ENCODE results near the gene OSBPL8. TPM values are rescaled to one million over a fixed set of nuclear protein-coding genes. Genes with fewer than 3 reads are reported as not detected.

Gene OSBPL8, protein sequence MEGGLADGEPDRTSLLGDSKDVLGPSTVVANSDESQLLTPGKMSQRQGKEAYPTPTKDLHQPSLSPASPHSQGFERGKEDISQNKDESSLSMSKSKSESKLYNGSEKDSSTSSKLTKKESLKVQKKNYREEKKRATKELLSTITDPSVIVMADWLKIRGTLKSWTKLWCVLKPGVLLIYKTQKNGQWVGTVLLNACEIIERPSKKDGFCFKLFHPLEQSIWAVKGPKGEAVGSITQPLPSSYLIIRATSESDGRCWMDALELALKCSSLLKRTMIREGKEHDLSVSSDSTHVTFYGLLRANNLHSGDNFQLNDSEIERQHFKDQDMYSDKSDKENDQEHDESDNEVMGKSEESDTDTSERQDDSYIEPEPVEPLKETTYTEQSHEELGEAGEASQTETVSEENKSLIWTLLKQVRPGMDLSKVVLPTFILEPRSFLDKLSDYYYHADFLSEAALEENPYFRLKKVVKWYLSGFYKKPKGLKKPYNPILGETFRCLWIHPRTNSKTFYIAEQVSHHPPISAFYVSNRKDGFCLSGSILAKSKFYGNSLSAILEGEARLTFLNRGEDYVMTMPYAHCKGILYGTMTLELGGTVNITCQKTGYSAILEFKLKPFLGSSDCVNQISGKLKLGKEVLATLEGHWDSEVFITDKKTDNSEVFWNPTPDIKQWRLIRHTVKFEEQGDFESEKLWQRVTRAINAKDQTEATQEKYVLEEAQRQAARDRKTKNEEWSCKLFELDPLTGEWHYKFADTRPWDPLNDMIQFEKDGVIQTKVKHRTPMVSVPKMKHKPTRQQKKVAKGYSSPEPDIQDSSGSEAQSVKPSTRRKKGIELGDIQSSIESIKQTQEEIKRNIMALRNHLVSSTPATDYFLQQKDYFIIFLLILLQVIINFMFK
- total RNA-seq (10 to 100 TPM; 29.3 to 32.5 TPM), polyA plus RNA-seq (10 to 100 TPM in 1 of 2 donors, 1 to 10 TPM in 1; 6.9 to 16.4 TPM)

DNA sequence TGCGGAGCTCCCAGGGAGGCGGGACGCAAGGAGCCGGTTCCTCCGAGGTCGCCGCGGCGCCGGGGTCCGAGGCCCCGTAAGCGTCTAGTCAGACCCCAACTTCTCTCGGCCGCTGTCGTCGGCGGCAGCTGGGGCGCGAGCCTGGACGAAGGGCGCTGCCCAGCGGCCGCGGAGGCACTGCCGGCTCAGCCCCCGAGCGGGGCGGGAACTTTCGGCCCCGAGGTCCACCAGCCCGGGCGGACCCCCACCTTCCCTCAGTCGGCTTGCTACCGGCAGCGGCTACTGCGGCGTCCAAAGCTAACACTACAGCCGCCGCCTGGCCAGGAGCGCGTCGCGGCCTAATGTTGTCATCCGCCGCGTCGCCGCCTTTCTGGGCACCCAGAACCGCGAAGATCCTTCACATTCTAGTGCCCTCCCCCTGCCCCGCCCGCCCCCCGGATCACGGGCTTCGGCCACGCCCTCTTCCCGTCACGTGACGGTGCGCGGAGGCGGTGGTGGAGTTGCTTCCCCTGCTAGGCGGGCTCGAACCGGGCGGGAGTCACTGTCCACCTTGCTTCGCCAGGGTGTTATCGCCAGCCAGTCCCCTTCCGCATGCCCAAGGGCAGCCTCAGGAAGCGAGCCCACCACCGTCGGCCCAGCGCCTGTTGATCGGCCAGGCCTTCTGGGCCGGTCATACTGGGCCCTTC, at the start of gene OSBPL8:
TSS of gene OSBPL8 (minus strand) at position 372 of the 686 bp plus-strand sequence. CDS start 72,220 bp downstream, outside the sequence.
- Histone ChIP-seq H3K9me3 (ENCODE audit: control insufficient read depth in 4 of 4, low read length in 3 of 4) (no peaks in the 10 kb centered on the region), H3K4me3 (ENCODE audit: low read depth in 1 of 3, low read length in 3 of 3) (peak within 1 kb of the TSS; percentile 88 to 99 (median 90)), H3K27ac (ENCODE audit: low read depth in 1 of 2, low read length in 2 of 2) (peak within 1 kb of the TSS; percentile 98 to 100), H3K4me1 (ENCODE audit: control insufficient read depth in 4 of 4, insufficient read depth in 4 of 4, low read length in 3 of 4) (peaks cover 4 to 26% (median 23%) of the 10 kb centered on the region in 4 donors), H3K27me3 (ENCODE audit: control insufficient read depth in 4 of 4, insufficient read depth in 4 of 4, low read length in 3 of 4) (no peaks in the 10 kb centered on the region), H3K9ac (ENCODE audit: low read depth in 1 of 2, low read length in 2 of 2) (peak within 1 kb of the TSS; percentile 93 to 100), H3K36me3 (ENCODE audit: control insufficient read depth in 4 of 4, insufficient read depth in 3 of 4, low read depth in 1 of 4, low read length in 3 of 4) (no peaks in the 10 kb centered on the region)
- TF ChIP-seq, protein P1, sequence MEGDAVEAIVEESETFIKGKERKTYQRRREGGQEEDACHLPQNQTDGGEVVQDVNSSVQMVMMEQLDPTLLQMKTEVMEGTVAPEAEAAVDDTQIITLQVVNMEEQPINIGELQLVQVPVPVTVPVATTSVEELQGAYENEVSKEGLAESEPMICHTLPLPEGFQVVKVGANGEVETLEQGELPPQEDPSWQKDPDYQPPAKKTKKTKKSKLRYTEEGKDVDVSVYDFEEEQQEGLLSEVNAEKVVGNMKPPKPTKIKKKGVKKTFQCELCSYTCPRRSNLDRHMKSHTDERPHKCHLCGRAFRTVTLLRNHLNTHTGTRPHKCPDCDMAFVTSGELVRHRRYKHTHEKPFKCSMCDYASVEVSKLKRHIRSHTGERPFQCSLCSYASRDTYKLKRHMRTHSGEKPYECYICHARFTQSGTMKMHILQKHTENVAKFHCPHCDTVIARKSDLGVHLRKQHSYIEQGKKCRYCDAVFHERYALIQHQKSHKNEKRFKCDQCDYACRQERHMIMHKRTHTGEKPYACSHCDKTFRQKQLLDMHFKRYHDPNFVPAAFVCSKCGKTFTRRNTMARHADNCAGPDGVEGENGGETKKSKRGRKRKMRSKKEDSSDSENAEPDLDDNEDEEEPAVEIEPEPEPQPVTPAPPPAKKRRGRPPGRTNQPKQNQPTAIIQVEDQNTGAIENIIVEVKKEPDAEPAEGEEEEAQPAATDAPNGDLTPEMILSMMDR (IDR thresholded peaks at IDR 0.05; ENCODE audit: low read depth, low read length, missing input control) = peak; percentile 12
- peak in 1 of 2 donors; percentile 78 for TF ChIP-seq GABPA (IDR thresholded peaks at IDR 0.05 in 1 of 2, conservative IDR thresholded peaks at IDR 0.05 in 1 of 2)
- TF ChIP-seq EGR1 (IDR thresholded peaks at IDR 0.05; ENCODE audit: low read depth in 2 of 2) = peak; percentile 86 to 95
- peak in 1 of 2 donors; percentile 30 for TF ChIP-seq RAD21 (IDR thresholded peaks at IDR 0.05)
- TF ChIP-seq JUND (IDR thresholded peaks at IDR 0.05) = no peak
- no peak for TF ChIP-seq HNF4G (IDR thresholded peaks at IDR 0.05)
- TF ChIP-seq, protein P2, sequence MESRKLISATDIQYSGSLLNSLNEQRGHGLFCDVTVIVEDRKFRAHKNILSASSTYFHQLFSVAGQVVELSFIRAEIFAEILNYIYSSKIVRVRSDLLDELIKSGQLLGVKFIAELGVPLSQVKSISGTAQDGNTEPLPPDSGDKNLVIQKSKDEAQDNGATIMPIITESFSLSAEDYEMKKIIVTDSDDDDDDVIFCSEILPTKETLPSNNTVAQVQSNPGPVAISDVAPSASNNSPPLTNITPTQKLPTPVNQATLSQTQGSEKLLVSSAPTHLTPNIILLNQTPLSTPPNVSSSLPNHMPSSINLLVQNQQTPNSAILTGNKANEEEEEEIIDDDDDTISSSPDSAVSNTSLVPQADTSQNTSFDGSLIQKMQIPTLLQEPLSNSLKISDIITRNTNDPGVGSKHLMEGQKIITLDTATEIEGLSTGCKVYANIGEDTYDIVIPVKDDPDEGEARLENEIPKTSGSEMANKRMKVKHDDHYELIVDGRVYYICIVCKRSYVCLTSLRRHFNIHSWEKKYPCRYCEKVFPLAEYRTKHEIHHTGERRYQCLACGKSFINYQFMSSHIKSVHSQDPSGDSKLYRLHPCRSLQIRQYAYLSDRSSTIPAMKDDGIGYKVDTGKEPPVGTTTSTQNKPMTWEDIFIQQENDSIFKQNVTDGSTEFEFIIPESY (IDR thresholded peaks at IDR 0.05) = no peak
- peak; percentile 84 for TF ChIP-seq YY1 (IDR thresholded peaks at IDR 0.05)
- TF ChIP-seq TAF1 (conservative IDR thresholded peaks at IDR 0.05) = peak; percentile 95
- peak; percentile 78 for TF ChIP-seq SP1 (IDR thresholded peaks at IDR 0.05)
- peak in 1 of 2 donors; percentile 9 for TF ChIP-seq HNF4A (conservative IDR thresholded peaks at IDR 0.05)
- TF ChIP-seq, protein P3, sequence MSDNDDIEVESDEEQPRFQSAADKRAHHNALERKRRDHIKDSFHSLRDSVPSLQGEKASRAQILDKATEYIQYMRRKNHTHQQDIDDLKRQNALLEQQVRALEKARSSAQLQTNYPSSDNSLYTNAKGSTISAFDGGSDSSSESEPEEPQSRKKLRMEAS (IDR thresholded peaks at IDR 0.05) = peak; percentile 43
- TF ChIP-seq FOXA1 (IDR thresholded peaks at IDR 0.05) = no peak
- TF ChIP-seq, protein P4, sequence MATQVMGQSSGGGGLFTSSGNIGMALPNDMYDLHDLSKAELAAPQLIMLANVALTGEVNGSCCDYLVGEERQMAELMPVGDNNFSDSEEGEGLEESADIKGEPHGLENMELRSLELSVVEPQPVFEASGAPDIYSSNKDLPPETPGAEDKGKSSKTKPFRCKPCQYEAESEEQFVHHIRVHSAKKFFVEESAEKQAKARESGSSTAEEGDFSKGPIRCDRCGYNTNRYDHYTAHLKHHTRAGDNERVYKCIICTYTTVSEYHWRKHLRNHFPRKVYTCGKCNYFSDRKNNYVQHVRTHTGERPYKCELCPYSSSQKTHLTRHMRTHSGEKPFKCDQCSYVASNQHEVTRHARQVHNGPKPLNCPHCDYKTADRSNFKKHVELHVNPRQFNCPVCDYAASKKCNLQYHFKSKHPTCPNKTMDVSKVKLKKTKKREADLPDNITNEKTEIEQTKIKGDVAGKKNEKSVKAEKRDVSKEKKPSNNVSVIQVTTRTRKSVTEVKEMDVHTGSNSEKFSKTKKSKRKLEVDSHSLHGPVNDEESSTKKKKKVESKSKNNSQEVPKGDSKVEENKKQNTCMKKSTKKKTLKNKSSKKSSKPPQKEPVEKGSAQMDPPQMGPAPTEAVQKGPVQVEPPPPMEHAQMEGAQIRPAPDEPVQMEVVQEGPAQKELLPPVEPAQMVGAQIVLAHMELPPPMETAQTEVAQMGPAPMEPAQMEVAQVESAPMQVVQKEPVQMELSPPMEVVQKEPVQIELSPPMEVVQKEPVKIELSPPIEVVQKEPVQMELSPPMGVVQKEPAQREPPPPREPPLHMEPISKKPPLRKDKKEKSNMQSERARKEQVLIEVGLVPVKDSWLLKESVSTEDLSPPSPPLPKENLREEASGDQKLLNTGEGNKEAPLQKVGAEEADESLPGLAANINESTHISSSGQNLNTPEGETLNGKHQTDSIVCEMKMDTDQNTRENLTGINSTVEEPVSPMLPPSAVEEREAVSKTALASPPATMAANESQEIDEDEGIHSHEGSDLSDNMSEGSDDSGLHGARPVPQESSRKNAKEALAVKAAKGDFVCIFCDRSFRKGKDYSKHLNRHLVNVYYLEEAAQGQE (IDR thresholded peaks at IDR 0.05) = peak; percentile 92
- TF ChIP-seq RXRA (IDR thresholded peaks at IDR 0.05) = peak in 1 of 2 donors; percentile 9
- WGBS = under 1% methylated on average over 76 of the region's 76 CpGs
- DNase-seq (ENCODE audit: low spot score) = peak; percentile 98

All from liver (tissue), 9 donors.